K562 (cell line): Measurements from ENCODE around the gene NUMB.

ENCODE experiments used
- ATF6 ChIP-seq: sonication (generic); formaldehyde crosslinking; IDR thresholded peaks from 2 replicates; pipeline ENCODE4 v1.4.0; 2020; ENCODE audit warnings: mild to moderate bottlenecking, missing genetic modification reagents
- CREBBP ChIP-seq: IDR thresholded peaks from one replicate; pipeline ENCODE4 v1.6.1; 2012; ENCODE audit warnings: low read depth, mild to moderate bottlenecking, control low read depth, inconsistent platforms, low read length
- KDM1A ChIP-seq, 2 experiments: fragments of 450-650 bp; IDR thresholded peaks; 2 replicates each; pipeline ENCODE4 v1.6.1; 2016; ENCODE audit warnings: mild to moderate bottlenecking in 2 of 2
- NKRF ChIP-seq: fragments of 450-650 bp; IDR thresholded peaks from 2 replicates; pipeline ENCODE4 v1.6.1; 2016; ENCODE audit warnings: borderline replicate concordance
- POLR2A ChIP-seq: fragments of 450-650 bp; conservative IDR thresholded peaks from 2 replicates; pipeline ENCODE4 v1.6.1; 2016
- RAD21 ChIP-seq, 2 experiments: fragments of 250-450 bp in 1 of 2; fragments of 450-650 bp in 1 of 2; sonication (Bioruptor Pico) in 1 of 2; formaldehyde crosslinking in 1 of 2; IDR thresholded peaks in 1 of 2; conservative IDR thresholded peaks in 1 of 2; 2 replicates each; pipeline versions ENCODE4 v1.4.0 to v1.8.0; 2020 to 2022; ENCODE audit warnings: mild to moderate bottlenecking in 2 of 2, moderate library complexity in 1 of 2
- RBM17 ChIP-seq: fragments of 200-400 bp; formaldehyde crosslinking; IDR thresholded peaks from 2 replicates; pipeline ENCODE4 v1.6.1; 2017; ENCODE audit warnings: low read depth, mild to moderate bottlenecking, low read length, borderline replicate concordance
- SIN3A ChIP-seq, 2 experiments: fragments of 150-350 bp in 1 of 2; IDR thresholded peaks; 2 replicates each; pipeline ENCODE4 v1.6.1; 2011 to 2016; ENCODE audit warnings: borderline replicate concordance in 2 of 2, low read depth in 2 of 2, low read length in 2 of 2, mild to moderate bottlenecking in 2 of 2, moderate library complexity in 2 of 2; ENCODE audit not compliant: control insufficient read depth in 1 of 2
- ZFX ChIP-seq: sonication (generic); formaldehyde crosslinking; IDR thresholded peaks from 2 replicates; pipeline ENCODE4 v1.8.0; 2022; ENCODE audit warnings: mild to moderate bottlenecking, missing genetic modification reagents, moderate library complexity
- ZNF121 ChIP-seq: sonication (generic); formaldehyde crosslinking; conservative IDR thresholded peaks from 2 replicates; pipeline ENCODE4 v1.8.0; 2022; ENCODE audit warnings: missing genetic modification reagents
- ZNF184 ChIP-seq: sonication (generic); formaldehyde crosslinking; IDR thresholded peaks from 2 replicates; pipeline ENCODE4 v1.5.0; 2020; ENCODE audit warnings: missing genetic modification reagents
- ZNF551 ChIP-seq: fragments of 250-450 bp; sonication (Bioruptor Pico); IDR thresholded peaks from 2 replicates; pipeline ENCODE4 v1.5.0; 2021; ENCODE audit warnings: mild to moderate bottlenecking, moderate library complexity
- TF ChIP-seq, protein P1 (sequence below), 2 experiments: IDR thresholded peaks in 1 of 2; conservative IDR thresholded peaks in 1 of 2; 2 replicates each; pipeline ENCODE4 v1.6.1; 2016; ENCODE audit warnings: low read depth in 2 of 2, mild to moderate bottlenecking in 1 of 2, missing compliant biosample characterization in 1 of 2, missing genetic modification characterization in 1 of 2, moderate library complexity in 1 of 2
- TF ChIP-seq, protein P2 (sequence below), 3 experiments: IDR thresholded peaks in 2 of 3; conservative IDR thresholded peaks in 1 of 3; 2 replicates each; pipeline ENCODE4 v1.5.1; 2011 to 2012; ENCODE audit warnings: low read length in 3 of 3, mild to moderate bottlenecking in 3 of 3, control low read depth in 2 of 3, improper control_type of control experiment in 1 of 3, inconsistent platforms in 1 of 3, low read depth in 1 of 3, mixed read lengths in 1 of 3, moderate library complexity in 1 of 3; ENCODE audit not compliant: insufficient read depth in 2 of 3

GRCh38 chr14:73339206-73339605 lies 119.1 kb downstream of the NUMB start:
- TF ChIP-seq ZNF551 (CRISPR knock-in tag) (no peak), CREBBP (no peak), ZNF121 (CRISPR knock-in tag) (no peak), POLR2A (no peak), KDM1A (IDR thresholded peaks at IDR 0.05) (no peak), RBM17 (no peak), ZFX (CRISPR knock-in tag) (no peak), ATF6 (CRISPR knock-in tag) (no peak), NKRF (no peak), SIN3A (IDR thresholded peaks at IDR 0.05; ENCODE audit: borderline replicate concordance in 2 of 2, control insufficient read depth in 1 of 2, low read depth in 2 of 2, low read length in 2 of 2) (no peak), ZNF184 (no peak), RAD21 (CRISPR knock-in tag; conservative IDR thresholded peaks at IDR 0.05 in 1 of 2, IDR thresholded peaks at IDR 0.05 in 1 of 2) (no peak)
- TF ChIP-seq, protein P1, sequence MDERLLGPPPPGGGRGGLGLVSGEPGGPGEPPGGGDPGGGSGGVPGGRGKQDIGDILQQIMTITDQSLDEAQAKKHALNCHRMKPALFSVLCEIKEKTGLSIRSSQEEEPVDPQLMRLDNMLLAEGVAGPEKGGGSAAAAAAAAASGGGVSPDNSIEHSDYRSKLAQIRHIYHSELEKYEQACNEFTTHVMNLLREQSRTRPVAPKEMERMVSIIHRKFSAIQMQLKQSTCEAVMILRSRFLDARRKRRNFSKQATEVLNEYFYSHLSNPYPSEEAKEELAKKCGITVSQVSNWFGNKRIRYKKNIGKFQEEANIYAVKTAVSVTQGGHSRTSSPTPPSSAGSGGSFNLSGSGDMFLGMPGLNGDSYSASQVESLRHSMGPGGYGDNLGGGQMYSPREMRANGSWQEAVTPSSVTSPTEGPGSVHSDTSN (CRISPR knock-in tag; IDR thresholded peaks at IDR 0.05; ENCODE audit: low read depth): no peak
- TF ChIP-seq, protein P1 (tag; conservative IDR thresholded peaks at IDR 0.05; ENCODE audit: low read depth): no peak
- TF ChIP-seq, protein P2, sequence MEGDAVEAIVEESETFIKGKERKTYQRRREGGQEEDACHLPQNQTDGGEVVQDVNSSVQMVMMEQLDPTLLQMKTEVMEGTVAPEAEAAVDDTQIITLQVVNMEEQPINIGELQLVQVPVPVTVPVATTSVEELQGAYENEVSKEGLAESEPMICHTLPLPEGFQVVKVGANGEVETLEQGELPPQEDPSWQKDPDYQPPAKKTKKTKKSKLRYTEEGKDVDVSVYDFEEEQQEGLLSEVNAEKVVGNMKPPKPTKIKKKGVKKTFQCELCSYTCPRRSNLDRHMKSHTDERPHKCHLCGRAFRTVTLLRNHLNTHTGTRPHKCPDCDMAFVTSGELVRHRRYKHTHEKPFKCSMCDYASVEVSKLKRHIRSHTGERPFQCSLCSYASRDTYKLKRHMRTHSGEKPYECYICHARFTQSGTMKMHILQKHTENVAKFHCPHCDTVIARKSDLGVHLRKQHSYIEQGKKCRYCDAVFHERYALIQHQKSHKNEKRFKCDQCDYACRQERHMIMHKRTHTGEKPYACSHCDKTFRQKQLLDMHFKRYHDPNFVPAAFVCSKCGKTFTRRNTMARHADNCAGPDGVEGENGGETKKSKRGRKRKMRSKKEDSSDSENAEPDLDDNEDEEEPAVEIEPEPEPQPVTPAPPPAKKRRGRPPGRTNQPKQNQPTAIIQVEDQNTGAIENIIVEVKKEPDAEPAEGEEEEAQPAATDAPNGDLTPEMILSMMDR (IDR thresholded peaks at IDR 0.05 in 2 of 3, conservative IDR thresholded peaks at IDR 0.05 in 1 of 3; ENCODE audit: insufficient read depth in 2 of 3, low read depth in 1 of 3, low read length in 3 of 3): no peak
